Measurements from ENCODE around the gene SYNCRIP. TPM values are rescaled to one million over a fixed set of nuclear protein-coding genes. Genes with fewer than 3 reads are reported as not detected.

The SYNCRIP gene
- total RNA-seq, 1 donor from 2014 or later: 88.3 TPM

Other genes with a start within 250 kb of the SYNCRIP start
- gene NT5E, start 192.8 kb downstream of the SYNCRIP start, total RNA-seq: 15.3 TPM
- gene SNX14, start 49.0 kb downstream of the SYNCRIP start, total RNA-seq: 97.8 TPM